GM13977 (cell line): ENCODE results near the gene TRAIP.

Experiments
- DNase-seq: peaks from one replicate; pipeline ENCODE4 v3.0.0; 2012; ENCODE audit warnings: low spot score
- in situ Hi-C: fragments of 300-500 bp; cut with MboI; formaldehyde crosslinking; loops from one replicate; pipeline ENCODE4 v1.12.0; 2022; ENCODE audit warnings: low sequenced_read_pairs, low pct_unique_long_range_greater_than_20kb, mixed read lengths, inconsistent platforms; ENCODE audit not compliant: unreplicated experiment
- TF ChIP-seq, protein P1 (sequence below): IDR thresholded peaks from 2 replicates; pipeline ENCODE4 v1.5.1; 2012; ENCODE audit warnings: mild to moderate bottlenecking, control low read depth; ENCODE audit not compliant: insufficient read depth; ENCODE audit errors: extremely low read depth, missing control alignments

Gene TRAIP

DNA sequence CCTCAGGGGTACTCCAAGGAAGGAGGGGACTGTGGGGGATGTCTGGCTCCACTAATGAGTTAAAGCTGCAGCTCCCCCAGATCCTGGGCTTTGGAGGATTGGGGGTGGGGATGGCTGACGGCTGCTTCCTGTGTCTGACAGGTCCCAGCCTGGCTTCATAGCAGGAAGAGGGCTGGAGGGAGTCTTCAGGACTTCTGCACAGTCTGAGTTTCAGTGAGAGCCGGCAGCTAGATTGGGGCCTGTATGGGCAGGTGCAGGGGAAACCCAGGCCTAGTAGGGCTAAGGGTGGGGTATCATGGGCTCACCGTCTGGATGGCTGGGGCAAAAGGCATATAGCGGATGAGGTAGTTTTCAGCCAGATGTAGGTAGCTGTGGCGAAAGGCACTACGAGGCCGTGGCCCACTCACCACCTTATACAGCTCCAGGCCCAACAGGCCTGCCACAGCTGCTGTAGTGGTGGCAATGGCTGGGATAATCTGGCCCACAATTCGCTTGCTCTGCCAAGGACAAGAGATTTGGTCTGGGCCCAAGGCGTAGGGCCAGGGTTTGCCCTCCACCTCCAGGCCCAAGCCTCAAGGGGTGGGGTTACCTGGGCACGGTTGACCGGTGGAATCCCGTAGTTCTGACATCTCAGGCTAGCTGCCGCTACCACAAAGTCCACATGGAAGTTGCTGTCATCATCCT is 48.8 kb downstream of the TRAIP start:
- TF ChIP-seq, protein P1, sequence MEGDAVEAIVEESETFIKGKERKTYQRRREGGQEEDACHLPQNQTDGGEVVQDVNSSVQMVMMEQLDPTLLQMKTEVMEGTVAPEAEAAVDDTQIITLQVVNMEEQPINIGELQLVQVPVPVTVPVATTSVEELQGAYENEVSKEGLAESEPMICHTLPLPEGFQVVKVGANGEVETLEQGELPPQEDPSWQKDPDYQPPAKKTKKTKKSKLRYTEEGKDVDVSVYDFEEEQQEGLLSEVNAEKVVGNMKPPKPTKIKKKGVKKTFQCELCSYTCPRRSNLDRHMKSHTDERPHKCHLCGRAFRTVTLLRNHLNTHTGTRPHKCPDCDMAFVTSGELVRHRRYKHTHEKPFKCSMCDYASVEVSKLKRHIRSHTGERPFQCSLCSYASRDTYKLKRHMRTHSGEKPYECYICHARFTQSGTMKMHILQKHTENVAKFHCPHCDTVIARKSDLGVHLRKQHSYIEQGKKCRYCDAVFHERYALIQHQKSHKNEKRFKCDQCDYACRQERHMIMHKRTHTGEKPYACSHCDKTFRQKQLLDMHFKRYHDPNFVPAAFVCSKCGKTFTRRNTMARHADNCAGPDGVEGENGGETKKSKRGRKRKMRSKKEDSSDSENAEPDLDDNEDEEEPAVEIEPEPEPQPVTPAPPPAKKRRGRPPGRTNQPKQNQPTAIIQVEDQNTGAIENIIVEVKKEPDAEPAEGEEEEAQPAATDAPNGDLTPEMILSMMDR = no peak
- in situ Hi-C loops = no loop called here
- no peak for DNase-seq

GRCh38 chr3:49806850-49807249 is 49.5 kb downstream of the TRAIP start:
- TF ChIP-seq, protein P1 = no peak
- in situ Hi-C loops = no loop called here
- DNase-seq = no peak

DNA sequence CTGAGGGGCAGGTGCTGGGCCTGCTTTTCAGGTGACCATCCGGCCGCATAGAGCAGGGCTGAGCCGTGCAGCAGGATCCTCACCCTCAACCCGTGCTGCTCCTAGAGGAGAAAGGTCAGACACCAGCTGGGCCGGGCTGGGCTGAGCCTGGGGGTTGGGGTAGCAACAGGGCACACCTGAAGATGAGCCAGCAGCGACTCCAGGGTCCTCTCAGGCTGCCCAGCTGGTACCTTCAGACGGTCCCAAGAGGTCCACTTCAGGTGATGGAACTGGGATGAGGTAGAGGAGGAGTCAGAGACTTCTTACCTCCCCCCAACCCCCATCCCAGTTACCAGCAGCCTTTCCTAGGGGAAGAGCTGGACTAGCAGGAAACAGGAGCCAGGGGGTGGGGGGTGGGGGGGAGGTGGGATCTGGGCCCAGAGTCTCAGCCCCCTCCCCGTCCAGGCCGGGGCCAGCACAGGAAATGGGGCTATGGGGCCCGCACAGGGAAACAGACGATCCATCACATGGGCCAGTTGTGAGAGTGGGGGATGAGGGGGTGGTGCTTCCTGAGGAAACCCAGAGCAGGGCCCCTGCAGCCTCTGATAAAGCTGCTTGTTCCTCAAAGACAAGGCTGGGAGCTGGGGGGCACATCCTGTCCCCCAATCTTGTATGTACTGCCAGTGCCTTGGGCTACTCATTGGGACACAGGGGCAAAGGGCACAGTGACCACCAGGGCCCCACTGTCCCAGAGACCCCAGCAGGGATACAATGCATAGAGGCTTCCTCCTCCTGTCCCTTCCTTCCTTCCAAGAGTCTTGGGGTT is 50.3 kb downstream of the TRAIP start:
- in situ Hi-C loops = no loop called here
- DNase-seq = no peak
- TF ChIP-seq, protein P1 = no peak

GRCh38 chr3:49805367-49805782 is 51.0 kb downstream of the TRAIP start:
- in situ Hi-C loops = no loop called here
- DNase-seq = no peak
- TF ChIP-seq, protein P1 = no peak

DNA sequence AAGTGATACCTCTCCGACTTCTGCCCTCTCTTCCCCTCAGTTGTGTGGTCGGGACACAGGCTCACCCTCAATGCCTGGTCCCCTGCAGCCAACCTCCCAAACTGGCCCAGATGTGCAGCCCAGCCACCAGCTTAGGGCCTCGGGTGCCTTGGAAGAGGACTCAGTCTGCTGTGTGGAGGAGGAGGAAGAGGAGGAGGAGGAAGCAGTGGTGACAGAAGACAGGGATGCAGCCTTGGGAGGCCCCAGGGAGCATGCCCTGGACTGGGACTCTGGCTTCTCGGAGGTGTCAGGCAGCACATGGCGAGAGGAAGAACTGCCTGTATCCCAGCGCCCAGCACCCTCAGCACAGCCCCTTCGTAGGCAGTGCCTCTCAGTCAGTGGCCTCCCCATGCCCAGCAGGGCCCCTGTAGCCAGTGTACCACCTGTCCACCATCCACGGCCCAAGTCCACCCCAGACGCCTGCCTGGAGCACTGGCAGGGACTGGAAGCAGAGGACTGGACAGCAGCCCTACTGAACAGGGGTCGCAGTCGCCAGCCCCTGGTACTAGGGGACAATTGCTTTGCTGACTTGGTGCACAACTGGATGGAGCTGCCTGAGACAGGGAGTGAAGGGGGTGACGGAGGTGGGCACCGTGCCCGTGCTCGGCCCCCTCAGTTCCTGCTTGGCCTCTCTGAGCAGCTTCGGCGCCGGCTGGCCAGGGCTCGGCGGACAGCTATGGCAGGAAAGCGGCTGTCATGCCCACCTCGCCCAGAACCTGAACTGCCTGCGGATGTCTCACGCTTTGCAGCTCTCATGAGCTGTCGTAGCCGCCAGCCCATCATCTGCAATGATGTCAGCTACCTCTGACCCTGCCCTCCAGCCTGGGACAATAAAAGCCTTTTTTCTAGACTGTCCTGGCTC is 52.0 kb downstream of the TRAIP start:
- no peak for DNase-seq
- in situ Hi-C loops = no loop called here
- TF ChIP-seq, protein P1 = no peak

DNA sequence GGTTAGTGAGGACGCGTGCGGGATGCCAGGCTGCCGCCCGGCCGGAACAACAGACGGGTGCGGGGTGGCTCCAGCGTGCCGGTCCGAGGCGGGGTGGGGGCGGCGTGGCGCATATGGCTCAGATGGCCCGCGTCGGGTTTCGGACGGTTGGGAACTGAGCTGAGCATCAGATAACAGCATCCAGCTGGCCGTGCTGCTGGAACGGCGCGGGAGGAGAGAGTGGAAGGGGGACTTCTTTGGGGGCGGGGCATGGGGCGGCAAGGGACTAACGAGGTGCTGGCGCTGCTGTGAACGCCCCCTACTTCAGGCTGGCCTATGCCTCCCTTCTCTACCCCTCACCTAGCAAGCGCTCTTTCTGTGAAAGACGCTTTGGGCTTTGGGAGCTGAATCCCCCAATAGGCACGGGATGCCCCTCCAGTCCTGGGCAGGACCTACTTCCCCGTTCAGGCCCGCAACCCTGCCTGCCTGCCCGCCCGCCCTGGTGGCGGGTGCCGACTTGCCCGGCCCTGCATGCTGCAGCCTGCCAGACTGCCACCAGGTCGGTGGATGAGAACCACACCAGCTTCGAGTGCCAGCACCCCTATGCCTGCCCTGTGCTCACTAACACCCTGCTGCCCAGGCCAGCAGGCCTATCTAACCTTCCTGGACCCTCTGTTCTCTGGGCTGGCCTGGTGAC is 52.8 kb downstream of the TRAIP start:
- DNase-seq = peak; percentile 58
- TF ChIP-seq, protein P1 = no peak
- in situ Hi-C loops = no loop called here
